Common myeloid progenitor, CD34-positive (primary cell): ENCODE results near the gene TMEM238.
"Not testable (repeated sequence)": the region's sequence is repeated elsewhere in the genome, so short reads cannot be mapped to it uniquely, and the experiment has no call there.

Experiments used
- CTCF ChIA-PET: fragments of 350-600 bp; sonication (Branson Sonifier 250); formaldehyde crosslinking; loops from one replicate; lab custom pipeline; 2021; ENCODE audit warnings: antibody characterized with exemption; lab: Charles Lee
- POLR2A ChIA-PET: fragments of 350-600 bp; sonication (Branson Sonifier 250); formaldehyde crosslinking; loops from one replicate; lab custom pipeline; 2021; ENCODE audit warnings: antibody characterized with exemption; lab: Charles Lee
- DNase-seq, 3 donors: peaks; one replicate each; pipeline versions ENCODE4 v3.0.0 to v3.0.0-alpha.2; 2013
- H3K27ac ChIP-seq, 2 experiments: 1 replicate in 1 of 2; 2 replicates in 1 of 2; pipeline ENCODE4 v1.7.0; 2013; ENCODE audit warnings: inconsistent platforms in 2 of 2, low read length in 2 of 2, mild to moderate bottlenecking in 2 of 2, low read depth in 1 of 2, moderate library complexity in 1 of 2; ENCODE audit not compliant: severe bottlenecking in 2 of 2, insufficient read depth in 1 of 2, poor library complexity in 1 of 2
- H3K27me3 ChIP-seq, 5 experiments: replicated peaks in 2 of 5; 1 replicate in 3 of 5; 2 replicates in 2 of 5; pipeline versions ENCODE4 v1.6.1 to v1.7.0; 2013; ENCODE audit warnings: low read length in 4 of 5, mild to moderate bottlenecking in 2 of 5, moderate library complexity in 2 of 5, inconsistent platforms in 1 of 5; ENCODE audit not compliant: insufficient read depth in 5 of 5, control insufficient read depth in 4 of 5
- H3K36me3 ChIP-seq, 4 experiments: 1 replicate in 2 of 4; 2 replicates in 2 of 4; pipeline versions ENCODE4 v1.6.1 to v1.7.0; 2013; ENCODE audit warnings: low read length in 3 of 4, control low read depth in 1 of 4, mild to moderate bottlenecking in 1 of 4; ENCODE audit not compliant: control insufficient read depth in 4 of 4, insufficient read depth in 4 of 4
- H3K4me1 ChIP-seq, 4 experiments: 1 replicate in 3 of 4; 2 replicates in 1 of 4; pipeline versions ENCODE4 v1.6.1 to v1.7.1; 2013; ENCODE audit warnings: low read length in 3 of 4, mild to moderate bottlenecking in 3 of 4, control low read depth in 1 of 4, inconsistent platforms in 1 of 4, moderate library complexity in 1 of 4; ENCODE audit not compliant: control insufficient read depth in 4 of 4, insufficient read depth in 4 of 4; ENCODE audit errors: control extremely low read depth in 1 of 4
- H3K4me3 ChIP-seq, 7 experiments: 1 replicate in 4 of 7; 2 replicates in 3 of 7; pipeline versions ENCODE4 v1.5.1 to v1.7.0; 2013; ENCODE audit warnings: mild to moderate bottlenecking in 7 of 7, low read length in 6 of 7, moderate library complexity in 6 of 7, inconsistent platforms in 2 of 7, low read depth in 2 of 7, control low read depth in 1 of 7; ENCODE audit not compliant: insufficient read depth in 4 of 7, control insufficient read depth in 1 of 7; ENCODE audit errors: extremely low read depth in 1 of 7
- H3K9me3 ChIP-seq, 5 experiments: 1 replicate in 4 of 5; 2 replicates in 1 of 5; pipeline versions ENCODE4 v1.6.1 to v1.7.1; 2013; ENCODE audit warnings: low read length in 4 of 5, mild to moderate bottlenecking in 2 of 5, inconsistent platforms in 1 of 5, low read depth in 1 of 5, moderate library complexity in 1 of 5; ENCODE audit not compliant: control insufficient read depth in 4 of 5, insufficient read depth in 2 of 5; ENCODE audit errors: control extremely low read depth in 1 of 5
- WGBS: methylation state at CpG from one replicate; pipeline ENCODE4 v1.1.5; 2013; ENCODE audit not compliant: insufficient coverage; 5-methylcytosine and 5-hydroxymethylcytosine counted together

Gene TMEM238

GRCh38 chr19:55409179-55409578 lies 25.1 kb upstream of the TMEM238 start:
- DNase-seq, H3K27me3 ChIP-seq, H3K27ac ChIP-seq, H3K9me3 ChIP-seq, H3K4me3 ChIP-seq: not testable (repeated sequence)
- Histone ChIP-seq H3K4me1 (peaks cover 5 to 24% (median 22%) of the 10 kb centered on the region in 4 experiments), H3K36me3 (peaks cover 0 to 22% (median 15%) of the 10 kb centered on the region in 4 experiments)
- ChIA-PET CTCF (interaction anchor here (0.6 to 2.7 kb wide), 5 partner anchors 10 to 117 kb away, joined by 3 to 11 read pairs (median 4); no protein-coding TSS in a partner anchor), POLR2A (interaction anchor here (1.5 kb wide), 1 partner anchor 45 kb away, joined by 3 read pairs; no protein-coding TSS in a partner anchor)
- WGBS, result 75% methylated on average over 4 of the region's 8 CpGs

GRCh38 chr19:55408533-55408872 lies 24.4 kb upstream of the TMEM238 start:
- 71% methylated on average over 9 of the region's 9 CpGs for WGBS
- Histone ChIP-seq H3K27ac (peak overlapping the region; percentile 65 to 85), H3K4me3 (peak overlapping the region in 5 of 7 experiments; percentile 55 to 78 (median 57)), H3K9me3 (peaks cover 0 to 6% (median 2%) of the 10 kb centered on the region in 5 experiments), H3K4me1 (peaks cover 5 to 24% (median 22%) of the 10 kb centered on the region in 4 experiments), H3K36me3 (peaks cover 2 to 26% (median 18%) of the 10 kb centered on the region in 4 experiments), H3K27me3 (no peaks in the 10 kb centered on the region)
- CTCF ChIA-PET, result interaction anchor here (1.2 to 2.7 kb wide), 4 partner anchors 11 to 116 kb away, joined by 3 to 11 read pairs (median 5); no protein-coding TSS in a partner anchor
- DNase-seq, result no peak
- POLR2A ChIA-PET, result interaction anchor here (1.2 to 1.6 kb wide), 3 partner anchors 45 to 149 kb away, joined by 3 to 8 read pairs (median 8); partner anchors contain the start of genes ISOC2 and PPP6R1

GRCh38 chr19:55407800-55408532 lies 23.9 kb upstream of the TMEM238 start:
- peak overlapping the region in 6 of 7 experiments; percentile 68 to 87 (median 80) for H3K4me3 ChIP-seq
- peak overlapping the region; percentile 88 to 94 for H3K27ac ChIP-seq
- peaks cover 2 to 32% (median 23%) of the 10 kb centered on the region in 4 experiments for H3K36me3 ChIP-seq
- peak; percentile 100 for DNase-seq
- H3K9me3 ChIP-seq, result peaks cover 0 to 6% (median 2%) of the 10 kb centered on the region in 5 experiments
- peaks cover 5 to 24% (median 22%) of the 10 kb centered on the region in 4 experiments for H3K4me1 ChIP-seq
- H3K27me3 ChIP-seq, result no peaks in the 10 kb centered on the region
- ChIA-PET POLR2A (interaction anchor here (0.6 to 1.6 kb wide), 16 partner anchors 11 to 154 kb away, joined by 3 to 15 read pairs (median 6); partner anchors contain the start of genes HSPBP1, ISOC2, KMT5C and PPP6R1), CTCF (interaction anchor here (1.2 to 2.2 kb wide), 2 partner anchors 69 to 116 kb away, joined by 3 to 7 read pairs; no protein-coding TSS in a partner anchor)
- WGBS, result under 1% methylated on average over 65 of the region's 72 CpGs

GRCh38 chr19:55407550-55407799 lies 23.4 kb upstream of the TMEM238 start, which contains the start of gene UBE2S:
Gene UBE2S (minus strand): TSS chr19:55407788. CDS start chr19:55407589, 199 bp downstream.
- CTCF ChIA-PET, H3K27me3 ChIP-seq, H3K9me3 ChIP-seq, DNase-seq: not testable (repeated sequence)
- POLR2A ChIA-PET, result interaction anchor here (0.6 to 1.6 kb wide), 17 partner anchors 11 to 153 kb away, joined by 3 to 15 read pairs (median 5); partner anchors contain the start of genes HSPBP1, ISOC2, KMT5C and PPP6R1
- H3K4me1 ChIP-seq, result peaks cover 5 to 24% (median 22%) of the 10 kb centered on the region in 4 experiments
- H3K27ac ChIP-seq, result peak within 1 kb of the TSS; percentile 88 to 94
- peak within 1 kb of the TSS; percentile 68 to 87 (median 80) for H3K4me3 ChIP-seq
- H3K36me3 ChIP-seq, result peaks cover 4 to 37% (median 27%) of the 10 kb centered on the region in 4 experiments
- WGBS, result 0% methylated on average over 19 of the region's 36 CpGs

- H3K36me3 ChIP-seq, result peaks cover 4 to 41% (median 32%) of the 10 kb centered on the region in 4 experiments
- DNase-seq, result peak in 2 of 3 donors; percentile 34 to 53
- 18% methylated on average over 28 of the region's 35 CpGs for WGBS
- peaks cover 0 to 6% (median 2%) of the 10 kb centered on the region in 5 experiments for H3K9me3 ChIP-seq
- CTCF ChIA-PET, result no interaction called here
- no peaks in the 10 kb centered on the region for H3K27me3 ChIP-seq
- peak overlapping the region; percentile 88 to 94 for H3K27ac ChIP-seq
- H3K4me1 ChIP-seq, result peaks cover 5 to 24% (median 22%) of the 10 kb centered on the region in 4 experiments
- H3K4me3 ChIP-seq, result peak overlapping the region; percentile 68 to 87 (median 80)
- POLR2A ChIA-PET, result interaction anchor here (0.5 to 1.6 kb wide), 15 partner anchors 9 to 265 kb away, joined by 3 to 15 read pairs (median 5); partner anchors contain the start of genes HSPBP1, ISOC2, KMT5C and SHISA7
These were observed 22.9 kb upstream of the TMEM238 start for GRCh38 chr19:55406826-55407549.

GRCh38 chr19:55406091-55406825 lies 22.2 kb upstream of the TMEM238 start:
- peak overlapping the region; percentile 17 to 94 for H3K27ac ChIP-seq
- POLR2A ChIA-PET, result interaction anchor here (0.9 to 1.6 kb wide), 4 partner anchors 12 to 22 kb away, joined by 3 to 7 read pairs (median 3); partner anchors contain the start of gene TMEM238
- no peaks in the 10 kb centered on the region for H3K27me3 ChIP-seq
- CTCF ChIA-PET, result interaction anchor here (1.1 kb wide), 1 partner anchor 104 kb away, joined by 3 read pairs; no protein-coding TSS in a partner anchor
- H3K4me3 ChIP-seq, result peak overlapping the region in 6 of 7 experiments; percentile 78 to 87 (median 81)
- DNase-seq, result no peak
- H3K36me3 ChIP-seq, result peaks cover 7 to 48% (median 37%) of the 10 kb centered on the region in 4 experiments
- H3K4me1 ChIP-seq, result peaks cover 5 to 24% (median 22%) of the 10 kb centered on the region in 4 experiments
- WGBS, result 88% methylated on average over 8 of the region's 14 CpGs
- H3K9me3 ChIP-seq, result peaks cover 0 to 6% (median 2%) of the 10 kb centered on the region in 5 experiments
